ES-I3 (cell line): ENCODE measurements around the gene LINC00305.

ENCODE experiments used
- H3K36me3 ChIP-seq: 2 replicates; pipeline ENCODE4 v1.6.1; 2013; ENCODE audit warnings: mild to moderate bottlenecking, low read length, control low read depth, moderate library complexity; ENCODE audit not compliant: insufficient read depth
- H3K4me1 ChIP-seq: 2 replicates; pipeline ENCODE4 v1.6.1; 2013; ENCODE audit warnings: mild to moderate bottlenecking, control low read depth, low read length; ENCODE audit not compliant: insufficient read depth
- H3K9ac ChIP-seq: 2 replicates; pipeline ENCODE4 v1.6.1; 2013; ENCODE audit warnings: low read depth, mild to moderate bottlenecking, low read length, moderate library complexity
- H3K9me3 ChIP-seq: 2 replicates; pipeline ENCODE4 v1.6.1; 2013; ENCODE audit warnings: mild to moderate bottlenecking, low read length, moderate library complexity; ENCODE audit not compliant: control insufficient read depth, insufficient read depth

LINC00305 gene

DNA sequence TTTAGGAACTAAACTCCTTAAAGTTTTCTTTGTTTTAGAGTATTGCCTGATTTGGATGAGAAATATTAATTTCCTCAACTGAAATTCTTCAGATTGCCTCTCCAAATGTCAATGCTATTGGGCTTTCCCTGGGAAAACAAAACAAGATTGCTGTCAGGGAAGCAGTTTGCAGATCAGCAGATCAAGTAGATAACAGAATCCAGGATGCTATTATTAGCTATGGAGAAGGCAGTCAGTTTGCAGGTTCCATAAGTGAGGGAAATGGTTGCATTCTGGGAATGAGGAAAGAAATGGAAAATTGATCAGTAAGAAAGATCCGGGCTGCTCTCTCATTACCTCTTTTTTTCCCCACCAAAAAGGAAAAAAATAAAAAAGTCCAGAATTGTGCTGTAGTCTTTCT, 11.0 kb downstream of the LINC00305 start:
- Histone ChIP-seq H3K36me3 (no peaks in the 10 kb centered on the region), H3K9ac (no peak overlapping the region), H3K4me1 (peaks cover 26% of the 10 kb centered on the region), H3K9me3 (no peaks in the 10 kb centered on the region)

DNA sequence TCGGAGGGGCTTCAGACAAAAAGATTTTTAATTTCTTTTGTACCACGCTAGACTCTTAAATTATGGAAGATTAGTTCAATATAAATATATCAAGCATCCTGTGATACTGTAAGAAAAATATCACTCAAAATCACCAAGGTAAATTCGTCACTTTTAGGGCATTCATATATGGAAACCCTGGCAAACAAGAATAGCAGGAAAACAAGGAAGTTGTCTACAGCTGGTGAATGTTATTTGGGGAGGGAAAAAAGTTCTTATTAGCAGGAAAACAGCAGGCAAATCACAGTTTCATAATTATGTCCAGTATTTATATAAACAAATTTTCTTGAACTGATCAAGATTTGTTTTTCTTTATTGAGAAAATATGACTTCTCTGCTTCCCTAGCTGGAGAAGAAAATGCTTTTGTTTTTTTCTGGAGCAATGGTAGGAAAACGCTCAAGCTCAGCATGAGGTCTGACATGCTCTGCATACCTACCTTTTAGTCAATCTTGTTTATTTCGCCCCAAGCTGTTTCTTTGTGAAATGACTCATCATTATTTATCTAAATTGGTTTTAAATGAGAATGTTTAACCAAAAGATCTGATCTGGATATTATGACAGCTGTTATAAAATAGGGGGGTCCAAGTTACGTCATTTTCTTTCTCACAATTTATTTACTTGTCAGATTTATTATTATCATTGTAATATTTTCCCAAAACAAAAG, 14.7 kb downstream of the LINC00305 start:
- H3K36me3 ChIP-seq = no peaks in the 10 kb centered on the region
- no peaks in the 10 kb centered on the region for H3K9me3 ChIP-seq
- H3K4me1 ChIP-seq = peaks cover 30% of the 10 kb centered on the region
- no peak overlapping the region for H3K9ac ChIP-seq

DNA sequence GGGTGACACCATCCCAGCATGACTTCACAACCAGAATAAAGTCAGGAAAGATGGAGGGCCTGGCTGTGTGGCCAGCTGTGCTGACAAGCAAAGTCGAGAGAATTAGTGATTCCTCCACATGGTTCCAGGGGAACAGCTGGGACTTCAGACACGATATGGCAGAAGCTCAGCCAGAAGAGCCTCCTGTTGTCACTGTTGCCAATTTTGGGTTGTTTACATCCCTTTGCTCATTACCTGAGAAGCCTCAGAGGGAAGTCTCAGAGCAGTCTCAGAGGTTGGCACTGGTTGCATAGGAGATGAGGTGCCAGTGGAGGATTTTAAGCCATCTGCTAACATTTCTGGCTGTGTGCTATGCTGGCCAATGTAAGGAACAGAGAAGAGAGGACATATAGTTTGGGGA, 16.0 kb downstream of the LINC00305 start:
- no peaks in the 10 kb centered on the region for H3K36me3 ChIP-seq
- no peak overlapping the region for H3K9ac ChIP-seq
- H3K9me3 ChIP-seq = no peaks in the 10 kb centered on the region
- peaks cover 31% of the 10 kb centered on the region for H3K4me1 ChIP-seq

DNA sequence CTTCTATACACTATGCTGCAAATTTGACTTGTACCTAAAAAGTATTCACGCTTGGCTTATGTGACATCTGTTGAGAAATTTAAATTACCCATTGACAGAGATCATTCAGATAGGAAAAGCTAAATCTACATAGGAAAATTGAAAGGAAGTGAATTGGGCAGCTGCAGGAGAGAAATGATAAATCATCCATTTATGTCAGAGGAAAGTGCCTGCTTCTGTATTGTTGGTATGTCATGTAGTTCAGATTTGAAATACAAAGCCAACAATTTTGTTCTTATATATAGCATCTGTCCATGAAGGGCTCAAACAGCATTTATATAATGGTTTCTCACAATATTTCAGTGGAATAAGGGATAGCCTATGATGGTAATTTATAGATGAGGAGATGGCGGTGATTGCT, 17.6 kb downstream of the LINC00305 start:
- H3K4me1 ChIP-seq = peaks cover 31% of the 10 kb centered on the region
- H3K9me3 ChIP-seq = no peaks in the 10 kb centered on the region
- H3K9ac ChIP-seq = no peak overlapping the region
- no peaks in the 10 kb centered on the region for H3K36me3 ChIP-seq

DNA sequence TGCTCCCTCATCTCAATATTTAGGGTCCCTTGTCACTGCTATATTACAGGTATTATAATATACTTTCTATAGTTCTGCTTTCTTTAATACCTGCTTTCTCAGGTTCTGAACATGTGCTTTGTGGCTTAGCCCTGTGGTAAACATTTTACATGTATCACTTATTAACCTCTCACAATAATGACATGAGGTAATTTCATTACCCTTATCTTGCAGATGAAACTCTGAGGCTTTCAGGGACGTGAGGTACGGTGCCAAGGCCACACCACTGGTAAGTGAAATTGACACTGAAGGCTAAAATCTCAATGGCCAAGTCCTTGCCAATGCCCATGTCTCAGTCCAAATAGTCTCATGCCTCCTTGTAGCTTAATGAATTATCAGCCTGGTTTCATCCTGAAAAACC, 21.7 kb downstream of the LINC00305 start:
- no peaks in the 10 kb centered on the region for H3K36me3 ChIP-seq
- no peaks in the 10 kb centered on the region for H3K9me3 ChIP-seq
- H3K4me1 ChIP-seq = peaks cover 3% of the 10 kb centered on the region; the same call in 1 of the 2 replicates
- no peak overlapping the region for H3K9ac ChIP-seq

DNA sequence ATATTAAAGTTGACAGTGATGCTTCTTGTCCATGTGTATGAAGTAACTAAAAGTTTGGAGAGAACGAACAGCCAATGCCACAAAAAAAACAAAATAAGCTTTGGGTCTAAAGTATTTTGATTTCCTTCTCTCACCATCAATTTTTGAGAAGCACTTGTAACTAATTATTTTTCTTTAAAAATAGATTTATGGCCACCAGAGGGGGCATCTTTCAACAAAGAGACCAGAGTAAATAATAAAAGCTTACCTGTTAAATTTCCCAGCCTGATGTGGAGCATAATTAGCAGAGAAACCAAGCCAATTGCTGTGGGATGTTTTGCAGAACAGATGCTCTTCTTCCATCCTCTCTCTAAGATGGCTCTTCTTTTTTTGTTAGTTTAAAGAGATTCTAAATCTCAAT, 29.0 kb downstream of the LINC00305 start:
- no peak overlapping the region for H3K9ac ChIP-seq
- H3K4me1 ChIP-seq = peaks cover 6% of the 10 kb centered on the region; the same call in 1 of the 2 replicates
- no peaks in the 10 kb centered on the region for H3K36me3 ChIP-seq
- no peaks in the 10 kb centered on the region for H3K9me3 ChIP-seq

DNA sequence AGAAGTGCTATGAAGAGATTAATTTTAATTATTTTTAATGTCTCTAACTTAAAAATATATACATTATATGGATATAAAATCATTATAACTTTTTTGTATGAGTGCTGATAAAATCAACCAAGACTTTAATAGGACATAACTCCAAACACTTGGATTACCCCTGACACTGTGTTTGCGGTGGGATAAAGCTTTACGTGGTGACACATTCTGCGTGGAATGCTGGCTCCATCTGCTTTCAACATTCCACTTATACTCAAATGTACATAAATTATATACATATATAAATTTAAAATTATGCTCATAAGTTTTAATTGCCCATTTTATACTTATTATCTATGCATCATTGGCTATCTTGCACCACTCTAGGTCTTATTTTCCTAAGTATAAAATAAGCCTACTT, 30.5 kb downstream of the LINC00305 start:
- Histone ChIP-seq H3K36me3 (no peaks in the 10 kb centered on the region), H3K9me3 (no peaks in the 10 kb centered on the region), H3K9ac (no peak overlapping the region), H3K4me1 (peaks cover 6% of the 10 kb centered on the region; the same call in 1 of the 2 replicates)

DNA sequence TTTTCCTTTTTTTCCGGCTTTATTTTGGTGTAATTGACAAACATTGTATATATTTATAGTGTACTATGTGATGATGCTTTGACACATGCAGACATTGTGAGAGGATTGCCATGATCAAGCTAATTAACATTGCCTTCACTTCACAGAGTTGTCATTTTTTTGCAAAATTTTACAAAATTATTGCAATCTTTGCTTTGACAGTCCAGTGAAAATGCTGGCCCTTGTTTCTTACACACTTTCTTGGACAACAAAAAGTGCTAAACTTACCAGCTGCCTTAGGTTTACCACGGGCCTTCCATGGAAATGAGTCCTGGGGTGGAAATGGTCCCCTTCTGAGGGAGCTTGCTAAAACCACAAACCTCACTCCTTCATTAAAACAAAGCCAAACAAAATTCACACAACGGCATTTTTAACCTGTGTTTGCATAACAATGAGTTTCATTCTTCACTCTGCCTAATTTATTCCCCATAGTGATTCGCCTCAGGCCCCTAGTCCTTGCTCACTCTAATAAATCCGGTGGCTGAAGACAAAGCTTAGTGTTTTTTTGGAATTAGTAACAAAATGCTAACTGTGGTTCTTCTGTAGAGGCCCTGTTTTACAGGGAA, 32.2 kb downstream of the LINC00305 start:
- Histone ChIP-seq H3K36me3 (no peaks in the 10 kb centered on the region), H3K4me1 (peaks cover 6% of the 10 kb centered on the region; the same call in 1 of the 2 replicates), H3K9ac (no peak overlapping the region), H3K9me3 (no peaks in the 10 kb centered on the region)

DNA sequence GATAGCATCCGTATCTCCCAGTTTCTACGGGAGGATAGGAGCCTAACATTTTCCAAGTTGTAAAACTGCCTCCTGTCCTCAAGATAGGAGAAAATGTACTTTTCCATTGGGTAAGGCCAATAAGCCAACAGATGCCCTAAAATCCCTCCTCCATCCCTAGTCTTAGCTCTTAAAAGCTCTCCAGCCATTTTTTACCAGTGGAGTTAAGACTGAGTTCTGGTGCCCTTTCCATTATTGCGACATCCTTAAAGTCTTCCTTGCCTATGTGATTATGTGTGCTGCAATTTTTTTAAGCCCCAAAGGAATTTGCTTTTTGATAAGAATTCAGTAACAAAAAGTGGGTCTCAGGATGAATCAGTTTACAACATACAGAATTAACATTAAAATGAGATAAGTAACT, 33.0 kb downstream of the LINC00305 start:
- peaks cover 13% of the 10 kb centered on the region; the same call in 1 of the 2 replicates for H3K4me1 ChIP-seq
- no peaks in the 10 kb centered on the region for H3K36me3 ChIP-seq
- no peak overlapping the region for H3K9ac ChIP-seq
- no peaks in the 10 kb centered on the region for H3K9me3 ChIP-seq

DNA sequence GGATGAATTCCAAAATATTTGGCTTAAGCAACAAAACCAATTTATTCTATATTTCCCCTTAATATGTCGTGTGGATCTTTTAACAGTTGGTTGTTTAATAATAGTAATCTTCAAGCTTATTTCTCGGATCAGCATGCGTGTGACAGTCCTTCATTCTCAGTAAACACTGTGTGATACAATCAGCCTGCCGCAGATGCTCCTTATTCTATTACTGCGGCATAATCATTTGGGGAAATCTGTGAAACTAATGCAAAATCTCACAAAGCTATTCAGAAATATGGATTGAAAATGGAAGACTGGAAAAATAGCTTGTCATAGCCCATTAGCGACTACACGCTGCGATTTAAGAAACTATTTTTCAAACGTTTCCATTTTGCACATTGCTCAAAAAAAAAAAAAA, 36.9 kb downstream of the LINC00305 start:
- Histone ChIP-seq H3K4me1 (peaks cover 10% of the 10 kb centered on the region; the same call in 1 of the 2 replicates), H3K9me3 (no peaks in the 10 kb centered on the region), H3K36me3 (no peaks in the 10 kb centered on the region), H3K9ac (no peak overlapping the region)

DNA sequence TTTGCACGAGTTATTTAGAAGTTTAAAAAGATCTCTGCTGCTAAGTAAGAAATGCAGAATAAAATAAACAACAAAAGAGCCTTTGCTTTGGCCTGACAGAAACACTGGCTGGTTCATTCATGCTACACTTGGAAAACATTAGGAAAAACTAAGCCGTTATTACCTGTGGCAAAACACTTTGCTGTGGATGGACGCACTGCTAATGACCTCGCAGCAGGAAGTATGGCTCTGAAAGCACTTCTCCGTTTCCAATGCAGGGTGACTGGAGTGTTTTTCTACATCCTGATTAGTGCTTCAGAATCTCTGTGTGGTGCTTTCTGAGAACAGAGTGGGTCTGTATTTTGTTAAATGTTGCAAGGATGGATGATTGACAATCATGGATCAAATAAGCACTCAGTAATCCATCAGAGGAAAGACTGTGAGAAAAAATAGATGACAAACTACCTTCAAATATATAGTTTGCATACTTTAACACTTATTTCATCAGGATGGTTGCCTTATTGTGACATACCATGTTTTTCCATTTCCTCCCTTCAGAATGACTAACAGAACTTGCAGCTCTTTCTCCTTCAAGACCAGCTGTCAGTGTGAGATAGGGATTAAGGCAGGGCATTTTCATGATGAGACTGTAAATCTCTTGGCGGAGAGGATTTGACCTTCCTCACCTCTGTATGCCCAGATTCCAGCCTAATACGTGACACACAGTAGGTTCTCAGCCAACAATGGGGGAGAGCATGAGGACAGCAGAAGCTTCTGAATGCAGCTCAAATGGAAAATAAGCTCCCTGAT, 38.0 kb downstream of the LINC00305 start:
- no peaks in the 10 kb centered on the region for H3K36me3 ChIP-seq
- H3K9ac ChIP-seq = no peak overlapping the region
- H3K9me3 ChIP-seq = no peaks in the 10 kb centered on the region
- peaks cover 10% of the 10 kb centered on the region; the same call in 1 of the 2 replicates for H3K4me1 ChIP-seq

DNA sequence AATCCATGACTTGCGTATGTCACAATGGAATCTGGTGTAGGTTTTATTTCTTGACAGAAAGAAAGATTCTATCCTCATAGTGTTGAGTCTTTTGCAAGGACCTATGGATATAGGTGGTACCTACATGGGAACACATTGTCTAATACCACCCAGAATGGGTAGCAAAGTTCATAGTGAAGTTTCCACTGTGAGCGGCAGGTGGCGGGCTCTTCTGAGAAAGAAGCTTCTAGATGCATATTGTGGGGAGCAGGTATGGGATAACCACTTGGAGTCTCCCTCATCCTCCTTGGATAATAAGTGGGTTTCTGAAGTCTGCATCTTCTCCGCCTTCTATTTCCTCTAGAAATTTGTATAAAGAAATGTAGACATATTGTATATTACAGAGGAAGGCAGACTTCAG, 44.9 kb downstream of the LINC00305 start:
- Histone ChIP-seq H3K9ac (no peak overlapping the region), H3K9me3 (no peaks in the 10 kb centered on the region), H3K36me3 (no peaks in the 10 kb centered on the region), H3K4me1 (no peaks in the 10 kb centered on the region)

DNA sequence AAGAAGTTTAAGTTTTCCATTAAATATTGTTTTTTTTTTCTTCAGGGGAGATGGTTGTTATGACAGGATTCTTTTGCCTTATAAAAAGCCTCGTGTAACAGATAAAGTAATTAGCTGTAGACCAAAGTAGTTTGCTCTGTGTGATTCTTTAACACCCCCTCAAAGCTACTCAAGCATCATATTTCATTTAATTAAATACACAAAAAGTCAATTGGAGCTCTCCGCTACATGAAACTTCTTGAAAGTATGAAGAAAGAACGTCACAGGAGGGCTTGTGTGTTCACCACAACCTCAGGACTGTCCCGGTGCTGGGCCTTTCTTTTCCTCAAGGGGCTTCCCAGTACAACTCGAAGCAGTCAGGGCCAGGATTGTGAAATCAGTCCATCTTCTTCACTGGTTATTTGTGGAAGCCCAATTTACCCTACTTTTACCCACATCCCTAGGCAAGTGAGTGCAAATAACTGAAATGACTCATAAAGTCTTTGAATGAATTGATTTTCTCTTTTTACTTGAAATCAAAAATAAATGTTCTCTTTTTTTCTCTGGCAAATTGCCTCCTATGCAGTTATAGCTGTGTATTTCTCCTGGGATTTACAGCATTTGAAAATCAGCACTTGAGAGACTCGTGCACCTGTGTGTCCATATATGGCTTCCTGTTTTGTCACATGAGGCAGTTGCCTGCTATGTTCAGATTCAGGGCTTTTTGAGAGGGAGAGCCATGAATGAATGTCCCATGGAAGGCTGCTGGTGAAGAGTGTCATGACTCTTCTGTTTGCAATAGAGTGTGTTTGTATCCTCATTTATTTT, 48.6 kb downstream of the LINC00305 start:
- H3K4me1 ChIP-seq = no peaks in the 10 kb centered on the region
- no peak overlapping the region for H3K9ac ChIP-seq
- H3K36me3 ChIP-seq = no peaks in the 10 kb centered on the region
- no peaks in the 10 kb centered on the region for H3K9me3 ChIP-seq

DNA sequence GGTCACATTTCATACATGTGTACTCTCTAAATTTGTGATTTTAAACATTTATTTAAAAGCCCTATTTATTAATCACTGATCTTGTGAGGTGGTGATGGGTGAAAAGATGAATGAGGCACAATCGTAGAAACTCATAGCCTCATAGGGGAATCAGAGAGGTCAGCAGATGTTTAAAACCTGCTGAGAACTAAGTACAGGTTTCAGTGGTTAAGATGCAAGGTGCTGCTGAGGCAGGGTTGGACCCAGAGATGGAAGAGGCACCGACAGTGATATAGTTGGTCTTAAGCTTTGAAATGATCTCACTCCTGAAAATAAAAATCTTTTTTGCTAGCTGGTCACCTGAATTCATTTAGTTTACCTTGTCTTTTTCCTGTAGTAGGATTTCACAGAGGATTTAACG, 49.6 kb downstream of the LINC00305 start:
- H3K36me3 ChIP-seq = no peaks in the 10 kb centered on the region
- H3K9ac ChIP-seq = no peak overlapping the region
- no peaks in the 10 kb centered on the region for H3K4me1 ChIP-seq
- no peaks in the 10 kb centered on the region for H3K9me3 ChIP-seq
